GM23338 (cell line): ENCODE measurements around the gene KIAA1217. TPM values are rescaled to one million over a fixed set of nuclear protein-coding genes. Genes with fewer than 3 reads are reported as not detected.

Experiments used
- ATAC-seq: fragments of 200-7000 bp; cut with Tn5 transposase; 3 replicates; pipeline ENCODE4 v1.9.1; 2020
- DNase-seq: peaks from one replicate; pipeline ENCODE4 v3.0.0-alpha.2; 2015; ENCODE audit warnings: low spot score
- H2AFZ ChIP-seq: fragments of 200-600 bp; sonication (generic); 2 replicates; pipeline ENCODE4 v1.8.0; 2016; ENCODE audit warnings: antibody characterized with exemption, mild to moderate bottlenecking, moderate library complexity
- H3F3A ChIP-seq: fragments of 200-600 bp; sonication (generic); replicated peaks from 2 replicates; pipeline ENCODE4 v1.8.0; 2017; ENCODE audit warnings: antibody characterized with exemption, mixed run types, low read depth
- H3K27ac ChIP-seq: fragments of 200-600 bp; sonication (generic); 2 replicates; pipeline ENCODE4 v1.6.1; 2016; ENCODE audit warnings: low read depth
- H3K27me3 ChIP-seq: fragments of 200-600 bp; sonication (generic); 2 replicates; pipeline ENCODE4 v1.8.0; 2016; ENCODE audit warnings: mild to moderate bottlenecking, mixed run types, moderate library complexity; ENCODE audit not compliant: insufficient read depth
- H3K36me3 ChIP-seq: fragments of 200-600 bp; sonication (generic); 2 replicates; pipeline ENCODE4 v1.8.0; 2016; ENCODE audit warnings: mild to moderate bottlenecking; ENCODE audit not compliant: insufficient read depth
- H3K4me1 ChIP-seq: fragments of 200-600 bp; sonication (generic); 2 replicates; pipeline ENCODE4 v1.8.0; 2016; ENCODE audit warnings: mild to moderate bottlenecking, moderate library complexity; ENCODE audit not compliant: insufficient read depth
- H3K4me2 ChIP-seq: fragments of 200-600 bp; sonication (generic); 2 replicates; pipeline ENCODE4 v1.7.1; 2017; ENCODE audit warnings: mixed run types
- H3K4me3 ChIP-seq: fragments of 200-600 bp; sonication (generic); 2 replicates; pipeline ENCODE4 v1.6.1; 2016; ENCODE audit warnings: mixed run types
- H3K79me2 ChIP-seq: fragments of 200-600 bp; sonication (generic); replicated peaks from 2 replicates; pipeline ENCODE4 v1.8.0; 2017; ENCODE audit warnings: mild to moderate bottlenecking; ENCODE audit not compliant: insufficient read depth
- H3K9me2 ChIP-seq: fragments of 200-600 bp; sonication (generic); 2 replicates; pipeline ENCODE4 v1.8.0; 2017; ENCODE audit not compliant: insufficient read depth
- H4K20me1 ChIP-seq: fragments of 200-600 bp; sonication (generic); replicated peaks from 2 replicates; pipeline ENCODE4 v1.8.0; 2017; ENCODE audit warnings: mild to moderate bottlenecking; ENCODE audit not compliant: insufficient read depth
- H3K27ac Mint-ChIP-seq: 2 replicates; pipeline ENCODE4 v1.8.0; 2020; ENCODE audit warnings: inconsistent platforms, mild to moderate bottlenecking, moderate library complexity, mixed read lengths
- H3K27me3 Mint-ChIP-seq: 3 replicates; pipeline ENCODE4 v1.8.0; 2022; ENCODE audit warnings: low read depth, mild to moderate bottlenecking, moderate library complexity, mixed read lengths, inconsistent platforms; ENCODE audit not compliant: insufficient read depth, poor library complexity
- H3K36me3 Mint-ChIP-seq: 3 replicates; pipeline ENCODE4 v1.8.0; 2021; ENCODE audit warnings: low read depth, mild to moderate bottlenecking, inconsistent platforms, moderate library complexity, mixed read lengths
- H3K4me1 Mint-ChIP-seq: 3 replicates; pipeline ENCODE4 v1.8.0; 2020; ENCODE audit warnings: mild to moderate bottlenecking, inconsistent platforms, mixed read lengths
- H3K4me3 Mint-ChIP-seq: 3 replicates; pipeline ENCODE4 v1.8.0; 2021; ENCODE audit warnings: moderate library complexity, mild to moderate bottlenecking, inconsistent platforms, mixed read lengths
- H3K9me3 Mint-ChIP-seq: 3 replicates; pipeline ENCODE4 v1.8.0; 2020; ENCODE audit warnings: moderate library complexity, mild to moderate bottlenecking, inconsistent platforms, mixed read lengths
- CREB1 ChIP-seq: fragments of 250-450 bp; sonication (Bioruptor Pico); IDR thresholded peaks from 2 replicates; pipeline ENCODE4 v1.5.0; 2020; ENCODE audit warnings: low read depth, mild to moderate bottlenecking, moderate library complexity
- EZH2 ChIP-seq: fragments of 200-600 bp; sonication (generic); IDR thresholded peaks from one replicate; pipeline ENCODE4 v1.8.0; 2017; ENCODE audit warnings: antibody characterized with exemption, mild to moderate bottlenecking, low read depth; ENCODE audit not compliant: unreplicated experiment
- EZH2phosphoT487 ChIP-seq: fragments of 200-600 bp; sonication (generic); IDR thresholded peaks from one replicate; pipeline ENCODE4 v1.8.1; 2018; ENCODE audit warnings: antibody characterized with exemption; ENCODE audit not compliant: unreplicated experiment
- JUNB ChIP-seq: IDR thresholded peaks from one replicate; pipeline ENCODE4 v1.6.1; 2016; ENCODE audit warnings: antibody characterized with exemption; ENCODE audit not compliant: unreplicated experiment
- NANOG ChIP-seq: IDR thresholded peaks from 2 replicates; pipeline ENCODE4 v1.6.1; 2016; ENCODE audit warnings: antibody characterized with exemption, borderline replicate concordance
- POLR2AphosphoS5 ChIP-seq: IDR thresholded peaks from 2 replicates; pipeline ENCODE4 v1.6.1; 2016; ENCODE audit warnings: antibody characterized with exemption, low read depth
- ZNF331 ChIP-seq: fragments of 250-450 bp; sonication (Bioruptor Pico); IDR thresholded peaks from 2 replicates; pipeline ENCODE4 v1.5.0; 2020; ENCODE audit warnings: low read depth, mild to moderate bottlenecking, moderate library complexity
- polyA plus RNA-seq: library from polyadenylated mRNA; unstranded; fragments of >200 nt; fragmentation: Nextera tagmentation; extraction: Ambion mirVana; gene quantifications from 2 replicates; pipeline ENCODE4 v1.2.1, GENCODE V29; 2016
- total RNA-seq: library from RNA; depleted of rRNA; stranded (reverse); fragments of >200 nt; shearing (Covaris generic); gene quantifications from 2 replicates; pipeline ENCODE4 v1.2.3, GENCODE V29; 2014
- TF ChIP-seq, protein P1 (sequence below): fragments of 250-450 bp; sonication (Bioruptor Pico); IDR thresholded peaks from 2 replicates; pipeline ENCODE4 v1.5.0; 2020; ENCODE audit warnings: mild to moderate bottlenecking, moderate library complexity
- TF ChIP-seq, protein P2 (sequence below): IDR thresholded peaks from 2 replicates; pipeline ENCODE4 v1.6.1; 2016; ENCODE audit warnings: antibody characterized with exemption
- TF ChIP-seq, protein P3 (sequence below): IDR thresholded peaks from one replicate; pipeline ENCODE4 v1.6.1; 2018; ENCODE audit warnings: antibody characterized with exemption; ENCODE audit not compliant: unreplicated experiment

The KIAA1217 gene
- total and polyA plus RNA-seq, 2 experiments from 2014 or later: 6.4 to 9.1 TPM

DNA sequence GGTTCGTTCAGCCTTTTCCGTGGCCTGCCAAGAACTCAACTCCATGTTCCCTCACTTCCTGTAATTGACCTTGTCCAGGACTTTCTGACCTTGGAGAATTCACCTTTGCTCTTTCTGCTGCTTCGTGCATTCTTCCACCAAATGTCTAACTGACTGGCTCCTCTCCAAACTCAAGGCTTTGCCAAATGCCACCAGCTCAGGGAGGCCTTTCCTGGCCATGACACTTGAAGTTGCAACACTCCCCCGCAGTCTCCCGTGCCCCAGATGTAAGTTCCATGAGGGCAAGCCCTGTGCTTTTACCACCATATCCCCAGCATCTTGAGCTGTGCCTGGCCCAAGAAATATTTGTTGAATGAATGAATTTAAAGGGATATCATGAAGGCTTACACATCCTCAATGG is 276.4 kb downstream of the KIAA1217 start:
- Histone ChIP-seq H2AFZ (no peak overlapping the region), H3K27ac (no peak overlapping the region), H3K79me2 (no peaks in the 10 kb centered on the region), H3F3A (no peaks in the 10 kb centered on the region), H3K36me3 (no peaks in the 10 kb centered on the region), H3K9me2 (peaks cover 4% of the 10 kb centered on the region; the same call in 1 of the 2 replicates), H3K4me2 (no peak overlapping the region), H3K4me3 (no peak overlapping the region), H3K4me1 (peaks cover 7% of the 10 kb centered on the region; the same call in 1 of the 2 replicates), H3K27me3 (no peaks in the 10 kb centered on the region), H4K20me1 (no peaks in the 10 kb centered on the region)
- no peak overlapping the region for H3K27ac Mint-ChIP-seq
- H3K9me3 Mint-ChIP-seq: no peaks in the 10 kb centered on the region
- no peak for TF ChIP-seq ZNF331
- TF ChIP-seq, protein P1, sequence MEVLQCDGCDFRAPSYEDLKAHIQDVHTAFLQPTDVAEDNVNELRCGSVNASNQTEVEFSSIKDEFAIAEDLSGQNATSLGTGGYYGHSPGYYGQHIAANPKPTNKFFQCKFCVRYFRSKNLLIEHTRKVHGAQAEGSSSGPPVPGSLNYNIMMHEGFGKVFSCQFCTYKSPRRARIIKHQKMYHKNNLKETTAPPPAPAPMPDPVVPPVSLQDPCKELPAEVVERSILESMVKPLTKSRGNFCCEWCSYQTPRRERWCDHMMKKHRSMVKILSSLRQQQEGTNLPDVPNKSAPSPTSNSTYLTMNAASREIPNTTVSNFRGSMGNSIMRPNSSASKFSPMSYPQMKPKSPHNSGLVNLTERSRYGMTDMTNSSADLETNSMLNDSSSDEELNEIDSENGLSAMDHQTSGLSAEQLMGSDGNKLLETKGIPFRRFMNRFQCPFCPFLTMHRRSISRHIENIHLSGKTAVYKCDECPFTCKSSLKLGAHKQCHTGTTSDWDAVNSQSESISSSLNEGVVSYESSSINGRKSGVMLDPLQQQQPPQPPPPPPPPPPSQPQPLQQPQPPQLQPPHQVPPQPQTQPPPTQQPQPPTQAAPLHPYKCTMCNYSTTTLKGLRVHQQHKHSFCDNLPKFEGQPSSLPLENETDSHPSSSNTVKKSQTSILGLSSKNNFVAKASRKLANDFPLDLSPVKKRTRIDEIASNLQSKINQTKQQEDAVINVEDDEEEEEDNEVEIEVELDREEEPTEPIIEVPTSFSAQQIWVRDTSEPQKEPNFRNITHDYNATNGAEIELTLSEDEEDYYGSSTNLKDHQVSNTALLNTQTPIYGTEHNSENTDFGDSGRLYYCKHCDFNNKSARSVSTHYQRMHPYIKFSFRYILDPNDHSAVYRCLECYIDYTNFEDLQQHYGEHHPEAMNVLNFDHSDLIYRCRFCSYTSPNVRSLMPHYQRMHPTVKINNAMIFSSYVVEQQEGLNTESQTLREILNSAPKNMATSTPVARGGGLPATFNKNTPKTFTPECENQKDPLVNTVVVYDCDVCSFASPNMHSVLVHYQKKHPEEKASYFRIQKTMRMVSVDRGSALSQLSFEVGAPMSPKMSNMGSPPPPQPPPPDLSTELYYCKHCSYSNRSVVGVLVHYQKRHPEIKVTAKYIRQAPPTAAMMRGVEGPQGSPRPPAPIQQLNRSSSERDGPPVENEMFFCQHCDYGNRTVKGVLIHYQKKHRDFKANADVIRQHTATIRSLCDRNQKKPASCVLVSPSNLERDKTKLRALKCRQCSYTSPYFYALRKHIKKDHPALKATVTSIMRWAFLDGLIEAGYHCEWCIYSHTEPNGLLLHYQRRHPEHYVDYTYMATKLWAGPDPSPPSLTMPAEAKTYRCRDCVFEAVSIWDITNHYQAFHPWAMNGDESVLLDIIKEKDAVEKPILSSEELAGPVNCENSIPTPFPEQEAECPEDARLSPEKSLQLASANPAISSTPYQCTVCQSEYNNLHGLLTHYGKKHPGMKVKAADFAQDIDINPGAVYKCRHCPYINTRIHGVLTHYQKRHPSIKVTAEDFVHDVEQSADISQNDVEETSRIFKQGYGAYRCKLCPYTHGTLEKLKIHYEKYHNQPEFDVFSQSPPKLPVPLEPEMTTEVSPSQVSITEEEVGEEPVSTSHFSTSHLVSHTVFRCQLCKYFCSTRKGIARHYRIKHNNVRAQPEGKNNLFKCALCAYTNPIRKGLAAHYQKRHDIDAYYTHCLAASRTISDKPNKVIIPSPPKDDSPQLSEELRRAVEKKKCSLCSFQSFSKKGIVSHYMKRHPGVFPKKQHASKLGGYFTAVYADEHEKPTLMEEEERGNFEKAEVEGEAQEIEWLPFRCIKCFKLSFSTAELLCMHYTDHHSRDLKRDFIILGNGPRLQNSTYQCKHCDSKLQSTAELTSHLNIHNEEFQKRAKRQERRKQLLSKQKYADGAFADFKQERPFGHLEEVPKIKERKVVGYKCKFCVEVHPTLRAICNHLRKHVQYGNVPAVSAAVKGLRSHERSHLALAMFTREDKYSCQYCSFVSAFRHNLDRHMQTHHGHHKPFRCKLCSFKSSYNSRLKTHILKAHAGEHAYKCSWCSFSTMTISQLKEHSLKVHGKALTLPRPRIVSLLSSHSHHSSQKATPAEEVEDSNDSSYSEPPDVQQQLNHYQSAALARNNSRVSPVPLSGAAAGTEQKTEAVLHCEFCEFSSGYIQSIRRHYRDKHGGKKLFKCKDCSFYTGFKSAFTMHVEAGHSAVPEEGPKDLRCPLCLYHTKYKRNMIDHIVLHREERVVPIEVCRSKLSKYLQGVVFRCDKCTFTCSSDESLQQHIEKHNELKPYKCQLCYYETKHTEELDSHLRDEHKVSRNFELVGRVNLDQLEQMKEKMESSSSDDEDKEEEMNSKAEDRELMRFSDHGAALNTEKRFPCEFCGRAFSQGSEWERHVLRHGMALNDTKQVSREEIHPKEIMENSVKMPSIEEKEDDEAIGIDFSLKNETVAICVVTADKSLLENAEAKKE (CRISPR knock-in tag): no peak
- TF ChIP-seq, protein P2, sequence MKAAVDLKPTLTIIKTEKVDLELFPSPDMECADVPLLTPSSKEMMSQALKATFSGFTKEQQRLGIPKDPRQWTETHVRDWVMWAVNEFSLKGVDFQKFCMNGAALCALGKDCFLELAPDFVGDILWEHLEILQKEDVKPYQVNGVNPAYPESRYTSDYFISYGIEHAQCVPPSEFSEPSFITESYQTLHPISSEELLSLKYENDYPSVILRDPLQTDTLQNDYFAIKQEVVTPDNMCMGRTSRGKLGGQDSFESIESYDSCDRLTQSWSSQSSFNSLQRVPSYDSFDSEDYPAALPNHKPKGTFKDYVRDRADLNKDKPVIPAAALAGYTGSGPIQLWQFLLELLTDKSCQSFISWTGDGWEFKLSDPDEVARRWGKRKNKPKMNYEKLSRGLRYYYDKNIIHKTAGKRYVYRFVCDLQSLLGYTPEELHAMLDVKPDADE: no peak
- TF ChIP-seq NANOG: no peak
- TF ChIP-seq, protein P3, sequence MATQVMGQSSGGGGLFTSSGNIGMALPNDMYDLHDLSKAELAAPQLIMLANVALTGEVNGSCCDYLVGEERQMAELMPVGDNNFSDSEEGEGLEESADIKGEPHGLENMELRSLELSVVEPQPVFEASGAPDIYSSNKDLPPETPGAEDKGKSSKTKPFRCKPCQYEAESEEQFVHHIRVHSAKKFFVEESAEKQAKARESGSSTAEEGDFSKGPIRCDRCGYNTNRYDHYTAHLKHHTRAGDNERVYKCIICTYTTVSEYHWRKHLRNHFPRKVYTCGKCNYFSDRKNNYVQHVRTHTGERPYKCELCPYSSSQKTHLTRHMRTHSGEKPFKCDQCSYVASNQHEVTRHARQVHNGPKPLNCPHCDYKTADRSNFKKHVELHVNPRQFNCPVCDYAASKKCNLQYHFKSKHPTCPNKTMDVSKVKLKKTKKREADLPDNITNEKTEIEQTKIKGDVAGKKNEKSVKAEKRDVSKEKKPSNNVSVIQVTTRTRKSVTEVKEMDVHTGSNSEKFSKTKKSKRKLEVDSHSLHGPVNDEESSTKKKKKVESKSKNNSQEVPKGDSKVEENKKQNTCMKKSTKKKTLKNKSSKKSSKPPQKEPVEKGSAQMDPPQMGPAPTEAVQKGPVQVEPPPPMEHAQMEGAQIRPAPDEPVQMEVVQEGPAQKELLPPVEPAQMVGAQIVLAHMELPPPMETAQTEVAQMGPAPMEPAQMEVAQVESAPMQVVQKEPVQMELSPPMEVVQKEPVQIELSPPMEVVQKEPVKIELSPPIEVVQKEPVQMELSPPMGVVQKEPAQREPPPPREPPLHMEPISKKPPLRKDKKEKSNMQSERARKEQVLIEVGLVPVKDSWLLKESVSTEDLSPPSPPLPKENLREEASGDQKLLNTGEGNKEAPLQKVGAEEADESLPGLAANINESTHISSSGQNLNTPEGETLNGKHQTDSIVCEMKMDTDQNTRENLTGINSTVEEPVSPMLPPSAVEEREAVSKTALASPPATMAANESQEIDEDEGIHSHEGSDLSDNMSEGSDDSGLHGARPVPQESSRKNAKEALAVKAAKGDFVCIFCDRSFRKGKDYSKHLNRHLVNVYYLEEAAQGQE: no peak
- no peak for TF ChIP-seq EZH2phosphoT487
- no peak for TF ChIP-seq JUNB
- no peak for TF ChIP-seq EZH2
- TF ChIP-seq POLR2AphosphoS5: no peak
- no peak for TF ChIP-seq CREB1
- peaks cover 8% of the 10 kb centered on the region for H3K4me1 Mint-ChIP-seq
- no peaks in the 10 kb centered on the region; the same call in 2 of the 3 replicates for H3K36me3 Mint-ChIP-seq
- H3K4me3 Mint-ChIP-seq: no peak overlapping the region
- no peak for ATAC-seq
- no peak for DNase-seq
- H3K27me3 Mint-ChIP-seq: peaks cover 8% of the 10 kb centered on the region
